HT-29 (cell line): Measurements from ENCODE around the gene KLHL7. TPM values are rescaled to one million over a fixed set of nuclear protein-coding genes. Genes with fewer than 3 reads are reported as not detected.
"Not testable (repeated sequence)": the region's sequence is repeated elsewhere in the genome, so short reads cannot be mapped to it uniquely, and the experiment has no call there.

Experiments
- DNase-seq: peaks from one replicate; pipeline ENCODE4 v3.0.0-alpha.2; 2015; ENCODE audit warnings: low spot score
- total RNA-seq: library from RNA; depleted of rRNA; stranded (reverse); fragments of >200 nt; shearing (Covaris generic); gene quantifications from 2 replicates; pipeline ENCODE4 v1.2.3, GENCODE V29; 2014

Gene KLHL7
- total RNA-seq, 1 experiment from 2014 or later: 29.9 TPM

GRCh38 chr7:23107781-23108180 lies 2.2 kb downstream of the KLHL7 start:
- DNase-seq: no peak

GRCh38 chr7:23108995-23109394 lies 3.4 kb downstream of the KLHL7 start:
- no peak for DNase-seq

GRCh38 chr7:23109470-23109869 lies 3.9 kb downstream of the KLHL7 start:
- DNase-seq: no peak

GRCh38 chr7:23114896-23115295 lies 9.3 kb downstream of the KLHL7 start:
- no peak for DNase-seq

GRCh38 chr7:23115991-23116390 lies 10.4 kb downstream of the KLHL7 start:
- DNase-seq: no peak

- no peak for DNase-seq
These were observed 12.3 kb downstream of the KLHL7 start for GRCh38 chr7:23117841-23118240.

GRCh38 chr7:23120106-23120505 lies 14.5 kb downstream of the KLHL7 start:
- no peak for DNase-seq

GRCh38 chr7:23121165-23121564 lies 15.6 kb downstream of the KLHL7 start:
- no peak for DNase-seq

- no peak for DNase-seq
These were observed 17.4 kb downstream of the KLHL7 start for GRCh38 chr7:23123007-23123406.

- no peak for DNase-seq
These were observed 17.9 kb downstream of the KLHL7 start for GRCh38 chr7:23123465-23123864.

- no peak for DNase-seq
These were observed 23.5 kb downstream of the KLHL7 start for GRCh38 chr7:23129036-23129435.

- not testable (repeated sequence) for DNase-seq
These were observed 26.2 kb downstream of the KLHL7 start for GRCh38 chr7:23131799-23132198.

- no peak for DNase-seq
These were observed 28.2 kb downstream of the KLHL7 start for GRCh38 chr7:23133797-23134196.

- no peak for DNase-seq
These were observed 30.2 kb downstream of the KLHL7 start for GRCh38 chr7:23135755-23136154.

- DNase-seq: no peak
These were observed 30.6 kb downstream of the KLHL7 start for GRCh38 chr7:23136216-23136615.

GRCh38 chr7:23157679-23158078 lies 52.1 kb downstream of the KLHL7 start:
- no peak for DNase-seq

GRCh38 chr7:23158546-23158945 lies 53.0 kb downstream of the KLHL7 start:
- no peak for DNase-seq

GRCh38 chr7:23161482-23161881 lies 55.9 kb downstream of the KLHL7 start:
- no peak for DNase-seq

- DNase-seq: no peak
These were observed 59.3 kb downstream of the KLHL7 start for GRCh38 chr7:23164846-23165245.

GRCh38 chr7:23165316-23165715 lies 59.7 kb downstream of the KLHL7 start:
- DNase-seq: no peak

GRCh38 chr7:23167691-23168090 lies 62.1 kb downstream of the KLHL7 start:
- DNase-seq: no peak

GRCh38 chr7:23168111-23168885 lies 62.7 kb downstream of the KLHL7 start:
- no peak for DNase-seq

GRCh38 chr7:23175938-23176337 lies 70.4 kb downstream of the KLHL7 start:
- DNase-seq: no peak
